GM10248 (cell line): ENCODE results near the gene ANKRD13A.

ENCODE experiments used
- CTCF ChIA-PET: fragments of 300-600 bp; sonication (Branson Sonifier 250); formaldehyde crosslinking; extraction: SDS; loops from one replicate; lab custom pipeline; 2021; ENCODE audit warnings: antibody characterized with exemption; lab: Yijun Ruan, JAX
- POLR2A ChIA-PET: fragments of 350-650 bp; sonication (Branson Sonifier 250); formaldehyde crosslinking; extraction: SDS; loops from one replicate; lab custom pipeline; 2020; ENCODE audit warnings: antibody characterized with exemption; lab: Yijun Ruan, JAX
- DNase-seq: peaks from one replicate; pipeline ENCODE4 v3.0.0; 2012; ENCODE audit errors: extremely low spot score
- CTCF ChIP-seq: IDR thresholded peaks from 2 replicates; pipeline ENCODE4 v1.5.1; 2012; ENCODE audit warnings: mild to moderate bottlenecking, low read depth; ENCODE audit errors: extremely low read depth, missing control alignments, control extremely low read depth

The ANKRD13A gene

GRCh38 chr12:109988903-109989302 lies 10.3 kb upstream of the ANKRD13A start:
- no peak for TF ChIP-seq CTCF
- DNase-seq = no peak
- ChIA-PET POLR2A (no interaction called here), CTCF (interaction anchor here (2.4 kb wide), 1 partner anchor 15 kb away, joined by 6 read pairs; no protein-coding TSS in a partner anchor)

DNA sequence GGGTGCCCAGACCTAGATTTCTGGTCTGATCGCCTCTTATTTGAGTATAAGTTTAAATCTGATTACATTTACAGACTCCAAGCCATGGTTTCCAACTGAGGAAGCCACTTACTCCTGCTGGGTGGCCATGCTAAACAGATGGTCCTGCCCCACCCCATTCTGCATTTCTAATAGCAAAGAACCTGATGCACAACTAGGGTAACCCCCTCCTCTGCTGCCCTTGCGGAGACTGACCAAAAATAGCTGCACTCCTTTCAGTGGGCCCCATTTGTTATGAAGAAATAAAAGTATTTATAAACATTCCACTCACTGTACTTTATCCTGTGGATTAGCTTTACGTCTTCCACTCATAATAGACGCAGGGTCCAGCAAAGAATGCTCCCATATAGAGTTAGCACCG lies 9.8 kb upstream of the ANKRD13A start:
- no peak for DNase-seq

DNA sequence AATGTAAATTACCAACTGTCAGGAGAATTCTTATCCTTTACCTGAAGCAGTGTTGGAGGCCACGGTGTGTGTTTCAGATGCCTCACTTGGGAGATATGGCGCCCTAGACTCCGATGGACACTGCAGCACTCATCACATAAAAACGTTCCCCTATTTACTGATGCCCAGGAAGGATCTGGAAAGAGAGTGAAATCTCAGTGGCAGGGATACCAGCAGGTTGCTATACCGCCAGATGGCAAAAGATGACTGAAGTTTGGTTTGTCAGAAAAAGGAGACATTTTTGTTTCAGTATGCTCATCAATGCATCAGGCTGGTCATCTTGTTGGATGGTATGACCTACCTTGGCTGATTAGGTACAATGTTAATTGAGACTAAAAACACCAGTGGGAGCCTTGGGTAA lies 7.6 kb upstream of the ANKRD13A start:
- ChIA-PET POLR2A (interaction anchor here (0.6 kb wide), 1 partner anchor 9 kb away, joined by 4 read pairs; no protein-coding TSS in a partner anchor), CTCF (interaction anchor here (0.8 to 1.2 kb wide), 2 partner anchors 11 to 25 kb away, joined by 3 read pairs; no protein-coding TSS in a partner anchor)
- TF ChIP-seq CTCF = no peak
- no peak for DNase-seq

More for the DNA sequence above, 9.8 kb upstream of the ANKRD13A start:
- CTCF ChIA-PET = interaction anchor here (2.4 kb wide), 1 partner anchor 15 kb away, joined by 6 read pairs; no protein-coding TSS in a partner anchor
- TF ChIP-seq CTCF = no peak
- POLR2A ChIA-PET = no interaction called here

- ChIA-PET CTCF (interaction anchor here (0.8 to 2.1 kb wide), 3 partner anchors 12 to 35 kb away, joined by 3 to 8 read pairs (median 4); no protein-coding TSS in a partner anchor), POLR2A (interaction anchor here (0.6 kb wide), 1 partner anchor 591 kb away, joined by 3 read pairs; no protein-coding TSS in a partner anchor)
- no peak for DNase-seq
- TF ChIP-seq CTCF = no peak
These were observed 6.1 kb upstream of the ANKRD13A start for GRCh38 chr12:109993091-109993490.

DNA sequence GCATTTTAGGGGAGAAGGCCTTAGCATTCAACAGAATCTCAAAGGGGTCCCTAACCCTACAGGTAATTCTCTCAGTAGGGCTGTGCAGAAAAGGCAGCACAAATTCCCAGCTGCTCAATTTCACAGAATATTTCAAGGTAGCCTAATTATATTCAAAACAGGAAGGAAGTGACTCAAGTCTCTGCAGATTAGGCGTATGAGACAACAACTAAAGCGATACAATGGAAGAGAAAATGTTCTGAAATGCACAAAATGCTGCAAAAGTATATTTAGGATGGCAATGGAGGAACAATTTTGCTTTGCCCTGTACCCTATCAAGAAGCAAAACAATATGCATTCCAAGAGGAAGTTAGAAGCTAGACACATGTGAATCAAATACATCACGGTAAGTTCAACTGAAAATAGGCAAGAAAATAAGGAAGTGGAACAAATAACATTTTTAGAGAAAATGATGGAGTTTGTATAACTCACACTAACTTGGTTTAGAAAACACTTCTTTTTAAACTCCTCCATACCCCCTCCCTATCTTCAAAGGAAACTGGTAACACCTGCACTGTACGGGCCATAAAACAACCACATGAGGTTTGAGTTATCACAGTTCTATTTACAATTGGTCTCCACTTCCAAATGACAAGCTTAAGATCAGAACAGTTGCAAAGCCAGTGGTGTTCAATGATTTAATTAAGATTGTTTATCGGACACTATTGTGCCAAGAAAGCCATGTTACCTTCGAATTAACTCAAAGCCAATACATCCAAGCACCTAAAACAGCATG lies 4.6 kb upstream of the ANKRD13A start:
- POLR2A ChIA-PET = no interaction called here
- DNase-seq = no peak
- CTCF ChIA-PET = interaction anchor here (1.2 to 2.1 kb wide), 3 partner anchors 10 to 105 kb away, joined by 4 to 8 read pairs (median 5); no protein-coding TSS in a partner anchor

DNA sequence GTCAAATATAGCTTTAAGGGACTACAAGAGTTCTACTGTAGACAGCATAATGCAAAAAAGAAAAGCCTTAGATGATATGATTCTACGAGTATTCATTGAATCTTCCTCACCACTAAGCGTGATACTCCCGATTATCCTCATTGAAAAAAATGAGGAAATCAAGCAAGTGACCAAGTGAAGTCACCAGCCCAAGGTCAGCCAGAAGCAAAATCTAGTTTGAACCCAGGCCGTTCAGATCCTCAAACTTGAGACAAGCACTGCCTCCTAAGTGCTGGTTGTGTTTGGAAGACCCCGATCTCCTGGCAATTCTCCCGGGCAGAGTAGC lies 3.9 kb upstream of the ANKRD13A start:
- no peak for DNase-seq
- ChIA-PET POLR2A (no interaction called here), CTCF (interaction anchor here (1.2 kb wide), 1 partner anchor 105 kb away, joined by 4 read pairs; no protein-coding TSS in a partner anchor)
- no peak for TF ChIP-seq CTCF

More for the DNA sequence above, 4.6 kb upstream of the ANKRD13A start:
- no peak for TF ChIP-seq CTCF
